CD4-positive, alpha-beta T cell (primary cell): ENCODE results near the gene PTPN3. TPM values are rescaled to one million over a fixed set of nuclear protein-coding genes. Genes with fewer than 3 reads are reported as not detected.

Experiments
- ATAC-seq: fragments of 200-7000 bp; cut with Tn5 transposase; one replicate; pipeline ENCODE4 v1.10.0; 2022; ENCODE audit warnings: mild to moderate bottlenecking; ENCODE audit not compliant: poor library complexity
- CTCF ChIA-PET: fragments of 350-600 bp; sonication (Branson Sonifier 250); formaldehyde crosslinking; loops from one replicate; lab custom pipeline; 2021; ENCODE audit warnings: antibody characterized with exemption, inconsistent platforms; lab: Charles Lee
- POLR2A ChIA-PET: fragments of 350-600 bp; sonication (Branson Sonifier 250); formaldehyde crosslinking; loops from one replicate; lab custom pipeline; 2021; ENCODE audit warnings: antibody characterized with exemption, inconsistent platforms; lab: Charles Lee
- DNase-seq, 14 experiments: peaks; one replicate each; pipeline ENCODE4 v3.0.0-alpha.2; 2013 to 2020; ENCODE audit warnings: mixed read lengths in 2 of 14
- H3K27ac ChIP-seq, 2 donors: one replicate each; pipeline versions ENCODE4 v1.5.1 to v1.7.0; 2013; ENCODE audit warnings: low read length in 2 of 2, low read depth in 1 of 2, mild to moderate bottlenecking in 1 of 2
- H3K27me3 ChIP-seq, 2 experiments: 1 replicate in 1 of 2; 2 replicates in 1 of 2; pipeline versions ENCODE4 v1.6.1 to v1.7.0; 2013; ENCODE audit warnings: low read length in 2 of 2, control low read depth in 1 of 2, mild to moderate bottlenecking in 1 of 2, moderate library complexity in 1 of 2; ENCODE audit not compliant: insufficient read depth in 2 of 2, control insufficient read depth in 1 of 2
- H3K36me3 ChIP-seq: one replicate; pipeline ENCODE4 v1.6.1; 2013; ENCODE audit warnings: low read length, control low read depth; ENCODE audit not compliant: insufficient read depth
- H3K4me1 ChIP-seq: one replicate; pipeline ENCODE4 v1.6.1; 2013; ENCODE audit warnings: low read length, control low read depth; ENCODE audit not compliant: insufficient read depth
- H3K4me3 ChIP-seq: one replicate; pipeline ENCODE4 v1.5.1; 2013; ENCODE audit warnings: mild to moderate bottlenecking, low read length, moderate library complexity
- H3K9me3 ChIP-seq, 2 experiments: 1 replicate in 1 of 2; 2 replicates in 1 of 2; pipeline versions ENCODE4 v1.6.1 to v1.7.0; 2013; ENCODE audit warnings: low read length in 2 of 2, mild to moderate bottlenecking in 2 of 2, control low read depth in 1 of 2, moderate library complexity in 1 of 2; ENCODE audit not compliant: control insufficient read depth in 1 of 2, insufficient read depth in 1 of 2
- H3K27ac Mint-ChIP-seq: one replicate; pipeline ENCODE4 v1.8.0; 2020; ENCODE audit warnings: mixed read lengths
- H3K27me3 Mint-ChIP-seq: one replicate; pipeline ENCODE4 v1.8.0; 2021; ENCODE audit warnings: mixed read lengths
- H3K36me3 Mint-ChIP-seq: one replicate; pipeline ENCODE4 v1.8.0; 2021; ENCODE audit warnings: low read depth, mixed read lengths
- H3K4me1 Mint-ChIP-seq: one replicate; pipeline ENCODE4 v1.8.0; 2021; ENCODE audit warnings: low read depth, mixed read lengths
- H3K4me3 Mint-ChIP-seq: one replicate; pipeline ENCODE4 v1.8.0; 2020; ENCODE audit warnings: mild to moderate bottlenecking, mixed read lengths
- H3K9me3 Mint-ChIP-seq: one replicate; pipeline ENCODE4 v1.8.0; 2020; ENCODE audit warnings: mixed read lengths
- CTCF ChIP-seq: fragments of 200-600 bp; IDR thresholded peaks from one replicate; pipeline ENCODE4 v1.8.0; 2022; ENCODE audit warnings: antibody characterized with exemption, mild to moderate bottlenecking
- intact Hi-C, 2 experiments: fragments of 100-400 bp; cut with DNase I in 1 of 2; cut with micrococcal nuclease in 1 of 2; formaldehyde crosslinking; loops; one replicate each; pipeline versions ENCODE4 v1.15.1 to v1.9.0; 2023 to 2025; cut with DNase I, micrococcal nuclease
- total RNA-seq, 174 experiments: library from RNA in 2 of 174; stranded (reverse) in 2 of 174; gene quantifications; one replicate each; pipeline ENCODE4 v1.2.3 and lab custom pipeline; 2021 to 2026

Gene PTPN3
- total RNA-seq, 2 experiments from 2014 or later, result not detected

GRCh38 chr9:109417054-109417453 is 81.1 kb downstream of the PTPN3 start:
- H3K4me1 Mint-ChIP-seq, result no peaks in the 10 kb centered on the region
- H3K9me3 Mint-ChIP-seq, result no peaks in the 10 kb centered on the region
- Histone ChIP-seq H3K9me3 (no peaks in the 10 kb centered on the region), H3K36me3 (no peaks in the 10 kb centered on the region), H3K4me1 (no peaks in the 10 kb centered on the region), H3K27me3 (peaks cover 0 to 3% of the 10 kb centered on the region in 2 experiments), H3K4me3 (no peak overlapping the region), H3K27ac (no peak overlapping the region)
- H3K4me3 Mint-ChIP-seq, result no peak overlapping the region
- TF ChIP-seq CTCF, result no peak
- H3K36me3 Mint-ChIP-seq, result no peaks in the 10 kb centered on the region
- ChIA-PET CTCF (no interaction called here), POLR2A (no interaction called here)
- intact Hi-C loops, result no loop called here
- no peak overlapping the region for H3K27ac Mint-ChIP-seq
- no peak for ATAC-seq
- peaks cover 35% of the 10 kb centered on the region for H3K27me3 Mint-ChIP-seq
- no peak for DNase-seq

- ATAC-seq, result no peak
- no peaks in the 10 kb centered on the region for H3K9me3 Mint-ChIP-seq
- ChIA-PET CTCF (no interaction called here), POLR2A (no interaction called here)
- Histone ChIP-seq H3K27ac (no peak overlapping the region), H3K4me3 (no peak overlapping the region), H3K4me1 (no peaks in the 10 kb centered on the region), H3K27me3 (peaks cover 0 to 3% of the 10 kb centered on the region in 2 experiments), H3K36me3 (no peaks in the 10 kb centered on the region), H3K9me3 (no peaks in the 10 kb centered on the region)
- no peak for TF ChIP-seq CTCF
- intact Hi-C loops, result no loop called here
- no peaks in the 10 kb centered on the region for H3K36me3 Mint-ChIP-seq
- no peaks in the 10 kb centered on the region for H3K4me1 Mint-ChIP-seq
- DNase-seq, result peak in 1 of 14 experiments; percentile 9
- no peak overlapping the region for H3K4me3 Mint-ChIP-seq
- H3K27me3 Mint-ChIP-seq, result peaks cover 35% of the 10 kb centered on the region
- H3K27ac Mint-ChIP-seq, result no peak overlapping the region
These were observed 81.9 kb downstream of the PTPN3 start for GRCh38 chr9:109416135-109416706.

- ChIA-PET CTCF (no interaction called here), POLR2A (no interaction called here)
- Histone ChIP-seq H3K9me3 (no peaks in the 10 kb centered on the region), H3K4me1 (no peaks in the 10 kb centered on the region), H3K4me3 (no peak overlapping the region), H3K27me3 (peaks cover 0 to 3% of the 10 kb centered on the region in 2 experiments), H3K36me3 (no peaks in the 10 kb centered on the region), H3K27ac (no peak overlapping the region)
- Mint-ChIP-seq H3K27ac (no peak overlapping the region), H3K4me1 (no peaks in the 10 kb centered on the region), H3K27me3 (peaks cover 35% of the 10 kb centered on the region), H3K36me3 (no peaks in the 10 kb centered on the region), H3K9me3 (no peaks in the 10 kb centered on the region), H3K4me3 (no peak overlapping the region)
- intact Hi-C loops, result no loop called here
- TF ChIP-seq CTCF, result no peak
- no peak for DNase-seq
- ATAC-seq, result no peak
These were observed 83.9 kb downstream of the PTPN3 start for GRCh38 chr9:109414125-109414785.
